CD14-positive monocyte (primary cell): ENCODE measurements around the gene FKTN. TPM values are rescaled to one million over a fixed set of nuclear protein-coding genes. Genes with fewer than 3 reads are reported as not detected.
A peak's percentile ranks its signal among the peaks of the same experiment; 100 is the strongest.

Experiments
- DNase-seq, 3 donors: peaks; one replicate each; pipeline ENCODE4 v3.0.0-alpha.2; 2011 to 2022
- H2AFZ ChIP-seq: 2 replicates; pipeline ENCODE4 v1.6.0; 2012; ENCODE audit warnings: mild to moderate bottlenecking, low read depth, low read length, inconsistent platforms; ENCODE audit not compliant: insufficient read depth, poor library complexity, severe bottlenecking
- H3K27ac ChIP-seq, 2 donors: 1 replicate in 1 of 2; 2 replicates in 1 of 2; pipeline ENCODE4 v1.5.1; 2012 to 2013; ENCODE audit warnings: low read length in 2 of 2, control low read depth in 1 of 2, inconsistent platforms in 1 of 2, low read depth in 1 of 2, mild to moderate bottlenecking in 1 of 2
- H3K27me3 ChIP-seq, 2 donors: one replicate each; pipeline versions ENCODE4 v1.6.0 to v1.6.1; 2011 to 2013; ENCODE audit warnings: low read length in 2 of 2; ENCODE audit not compliant: control insufficient read depth in 2 of 2, insufficient read depth in 2 of 2
- H3K36me3 ChIP-seq, 2 donors: replicated peaks in 1 of 2; 1 replicate in 1 of 2; 2 replicates in 1 of 2; pipeline versions ENCODE4 v1.5.1 to v1.6.1; 2012 to 2013; ENCODE audit warnings: low read length in 2 of 2, control low read depth in 1 of 2, inconsistent platforms in 1 of 2, mild to moderate bottlenecking in 1 of 2; ENCODE audit not compliant: insufficient read depth in 2 of 2, control insufficient read depth in 1 of 2
- H3K4me1 ChIP-seq, 2 donors: 1 replicate in 1 of 2; 2 replicates in 1 of 2; pipeline versions ENCODE4 v1.5.1 to v1.6.1; 2012 to 2013; ENCODE audit warnings: low read length in 2 of 2, control low read depth in 1 of 2, inconsistent platforms in 1 of 2, mild to moderate bottlenecking in 1 of 2, moderate library complexity in 1 of 2; ENCODE audit not compliant: insufficient read depth in 2 of 2, control insufficient read depth in 1 of 2
- H3K4me2 ChIP-seq: replicated peaks from 2 replicates; pipeline ENCODE3; 2012; ENCODE audit warnings: low read length, moderate library complexity, mild to moderate bottlenecking; ENCODE audit not compliant: poor library complexity, severe bottlenecking; ENCODE audit errors: extremely low read depth
- H3K4me3 ChIP-seq, 3 experiments: fragments of 200-600 bp in 1 of 3; sonication (generic) in 1 of 3; replicated peaks in 1 of 3; 1 replicate in 2 of 3; 2 replicates in 1 of 3; pipeline ENCODE4 v1.5.1; 2011 to 2013; ENCODE audit warnings: low read length in 3 of 3, mild to moderate bottlenecking in 3 of 3, control low read depth in 2 of 3, low read depth in 2 of 3, inconsistent platforms in 1 of 3, moderate library complexity in 1 of 3
- H3K79me2 ChIP-seq: 2 replicates; pipeline ENCODE4 v1.6.0; 2012; ENCODE audit warnings: mild to moderate bottlenecking, control low read depth, inconsistent platforms, low read length, moderate library complexity; ENCODE audit not compliant: insufficient read depth
- H3K9ac ChIP-seq: 2 replicates; pipeline ENCODE4 v1.6.0; 2017; ENCODE audit warnings: low read length, mild to moderate bottlenecking; ENCODE audit not compliant: insufficient read depth, poor library complexity, severe bottlenecking
- H3K9me3 ChIP-seq, 2 donors: replicated peaks in 1 of 2; 1 replicate in 1 of 2; 2 replicates in 1 of 2; pipeline versions ENCODE4 v1.5.1 to v1.6.1; 2012 to 2013; ENCODE audit warnings: low read length in 2 of 2, control low read depth in 1 of 2; ENCODE audit not compliant: control insufficient read depth in 1 of 2, insufficient read depth in 1 of 2
- H4K20me1 ChIP-seq: 2 replicates; pipeline ENCODE4 v1.6.0; 2012; ENCODE audit warnings: mild to moderate bottlenecking, low read length, control low read depth, moderate library complexity; ENCODE audit not compliant: insufficient read depth
- H3K27ac Mint-ChIP-seq, 7 donors: one replicate each; pipeline ENCODE4 v1.8.0; 2020; ENCODE audit warnings: mild to moderate bottlenecking in 7 of 7, mixed read lengths in 7 of 7, moderate library complexity in 6 of 7, inconsistent platforms in 2 of 7
- H3K27me3 Mint-ChIP-seq, 3 donors: one replicate each; pipeline ENCODE4 v1.8.0; 2021 to 2022; ENCODE audit warnings: low read depth in 3 of 3, mild to moderate bottlenecking in 3 of 3, mixed read lengths in 3 of 3, moderate library complexity in 3 of 3, inconsistent platforms in 1 of 3
- H3K36me3 Mint-ChIP-seq, 2 donors: one replicate each; pipeline ENCODE4 v1.8.0; 2020; ENCODE audit warnings: mixed read lengths in 2 of 2, inconsistent platforms in 1 of 2, mild to moderate bottlenecking in 1 of 2
- H3K4me1 Mint-ChIP-seq: one replicate; pipeline ENCODE4 v1.8.0; 2020; ENCODE audit warnings: mild to moderate bottlenecking, mixed read lengths
- H3K4me3 Mint-ChIP-seq, 2 donors: one replicate each; pipeline ENCODE4 v1.8.0; 2020; ENCODE audit warnings: mild to moderate bottlenecking in 2 of 2, mixed read lengths in 2 of 2, moderate library complexity in 1 of 2
- H3K9me3 Mint-ChIP-seq, 7 donors: one replicate each; pipeline ENCODE4 v1.8.0; 2020 to 2022; ENCODE audit warnings: mixed read lengths in 7 of 7, mild to moderate bottlenecking in 6 of 7, moderate library complexity in 6 of 7, inconsistent platforms in 2 of 7
- CTCF ChIP-seq: fragments of 200-600 bp; IDR thresholded peaks from one replicate; pipeline ENCODE4 v1.8.0; 2022; ENCODE audit warnings: antibody characterized with exemption, mild to moderate bottlenecking
- WGBS: methylation state at CpG from one replicate; pipeline ENCODE4 v1.1.5; 2013; ENCODE audit warnings: missing lambda C conversion rate; ENCODE audit not compliant: insufficient coverage; 5-methylcytosine and 5-hydroxymethylcytosine counted together
- intact Hi-C, 2 donors: fragments of 100-400 bp; cut with micrococcal nuclease; formaldehyde crosslinking; loops; one replicate each; pipeline versions ENCODE4 v1.15.0 to v1.15.1; 2023
- polyA plus RNA-seq, 3 donors: library from polyadenylated mRNA; depleted of rRNA in 1 of 3; unstranded in 2 of 3; stranded (reverse) in 1 of 3; fragments of 300-500 nt in 2 of 3; fragments of >200 nt in 1 of 3; fragmentation: Illumina TruSeq in 2 of 3; gene quantifications; 1 replicate in 2 of 3; 2 replicates in 1 of 3; pipeline ENCODE4 v1.2.3, GENCODE V29; 2012 to 2021

Gene FKTN
- polyA plus RNA-seq, 3 donors: 1.7 to 3.2 (median 2.7) TPM

- H3K79me2 ChIP-seq: no peaks in the 10 kb centered on the region
- peaks cover 10% of the 10 kb centered on the region for H3K4me1 Mint-ChIP-seq
- no peak overlapping the region for H2AFZ ChIP-seq
- TF ChIP-seq CTCF: no peak
- peaks cover 16 to 20% of the 10 kb centered on the region in 2 donors for H3K27me3 ChIP-seq
- H3K36me3 Mint-ChIP-seq: peaks cover 0 to 6% of the 10 kb centered on the region in 2 donors
- no peak overlapping the region for H3K27ac Mint-ChIP-seq
- H3K36me3 ChIP-seq: no peaks in the 10 kb centered on the region
- no peak for DNase-seq
- H3K9me3 ChIP-seq: peaks cover 0 to 2% of the 10 kb centered on the region in 2 donors
- peaks cover 6 to 11% of the 10 kb centered on the region in 2 donors for H3K4me1 ChIP-seq
- no peak overlapping the region for H3K4me3 ChIP-seq
- peaks cover 25 to 29% (median 26%) of the 10 kb centered on the region in 3 donors for H3K27me3 Mint-ChIP-seq
- intact Hi-C loops: no loop called here
- H3K27ac ChIP-seq: no peak overlapping the region
- H3K9ac ChIP-seq: no peak overlapping the region
- no CpG with 5 or more reads among the region's 4 CpGs for WGBS
- no peak overlapping the region for H3K4me2 ChIP-seq
- peaks cover 0 to 3% (median 0%) of the 10 kb centered on the region in 7 donors for H3K9me3 Mint-ChIP-seq
- H4K20me1 ChIP-seq: no peaks in the 10 kb centered on the region
- no peak overlapping the region for H3K4me3 Mint-ChIP-seq
These were observed 93.9 kb downstream of the FKTN start for GRCh38 chr9:105651806-105652205.

DNA sequence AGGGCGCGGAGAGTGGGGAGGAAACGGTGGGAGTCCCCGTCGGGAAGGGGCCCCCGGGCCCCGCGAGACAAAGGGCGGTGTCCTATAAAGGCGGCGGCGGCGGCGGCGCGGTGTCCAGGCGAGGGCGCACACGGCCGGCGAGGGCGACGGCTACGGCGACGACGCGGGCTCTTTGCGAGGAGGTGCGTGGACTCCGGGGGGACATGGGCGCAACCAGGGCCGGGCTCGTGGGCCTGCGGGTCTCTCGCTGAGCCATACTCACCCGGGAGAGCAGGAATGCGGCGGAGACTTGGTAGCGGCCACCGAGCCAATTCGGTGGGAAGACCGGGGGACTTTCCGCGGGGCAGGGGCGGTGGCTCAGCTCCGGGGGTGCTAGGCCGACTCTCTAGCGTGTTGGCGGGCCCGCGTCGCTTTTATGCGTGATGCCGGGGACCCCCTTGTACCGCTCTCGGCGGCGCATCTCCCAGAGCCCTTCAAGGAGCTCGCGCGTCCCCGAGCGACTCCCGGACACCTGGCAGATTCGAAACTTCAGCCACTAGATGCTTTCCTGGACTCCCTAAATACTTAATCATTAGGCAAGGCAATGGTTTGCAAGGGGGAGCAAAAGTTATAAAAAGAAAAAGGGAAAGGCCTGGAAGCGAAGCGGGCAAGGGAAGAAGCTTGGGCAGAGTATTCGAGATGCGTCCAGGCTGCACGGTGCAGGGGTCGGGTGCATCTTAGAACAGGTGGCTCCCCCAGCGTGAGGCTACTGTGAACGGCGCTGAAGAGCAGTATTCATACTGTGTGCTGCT, 98.4 kb downstream of the FKTN start:
- Histone ChIP-seq H3K4me2 (peak overlapping the region; percentile 75), H3K36me3 (no peaks in the 10 kb centered on the region), H3K9me3 (peaks cover 0 to 4% of the 10 kb centered on the region in 2 donors), H3K79me2 (no peaks in the 10 kb centered on the region), H3K4me3 (peak overlapping the region; percentile 26 to 70 (median 30)), H3K9ac (peak overlapping the region; percentile 34), H3K4me1 (peaks cover 6 to 11% of the 10 kb centered on the region in 2 donors), H4K20me1 (no peaks in the 10 kb centered on the region), H3K27ac (no peak overlapping the region), H2AFZ (peak overlapping the region; percentile 77), H3K27me3 (peaks cover 24 to 32% of the 10 kb centered on the region in 2 donors)
- WGBS: under 1% methylated on average over 65 of the region's 75 CpGs
- Mint-ChIP-seq H3K36me3 (peaks cover 0 to 8% of the 10 kb centered on the region in 2 donors), H3K27ac (no peak overlapping the region), H3K4me3 (peak overlapping the region; percentile 77 to 96), H3K27me3 (peaks cover 28 to 47% (median 34%) of the 10 kb centered on the region in 3 donors), H3K9me3 (peaks cover 0 to 3% (median 1%) of the 10 kb centered on the region in 7 donors), H3K4me1 (peaks cover 11% of the 10 kb centered on the region)
- intact Hi-C loops: no loop called here
- TF ChIP-seq CTCF: peak; percentile 33
- DNase-seq: peak in 1 of 3 donors; percentile 12
